ENCODE results near the gene ZNF578. TPM values are rescaled to one million over a fixed set of nuclear protein-coding genes. Genes with fewer than 3 reads are reported as not detected.

Gene ZNF578
- total and polyA plus RNA-seq, 9 of the 15 experiments (the other 6 are each of a cell fraction or from before 2014, with no cell fraction given): 0.05 to 0.29 (median 0.15) TPM

- TF ChIP-seq E4F1 (CRISPR knock-in tag; IDR thresholded peaks at IDR 0.05; ENCODE audit: borderline replicate concordance) (no peak), HNRNPL (IDR thresholded peaks at IDR 0.05; ENCODE audit: low read depth, low read length) (no peak), PATZ1 (CRISPR knock-in tag; IDR thresholded peaks at IDR 0.05; ENCODE audit: borderline replicate concordance) (no peak), TEAD2 (tag; IDR thresholded peaks at IDR 0.05) (no peak)
Observed at GRCh38 chr19:52410276-52410675, 43.1 kb upstream of the ZNF578 start (continued).

GRCh38 chr19:52415711-52416110 lies 37.6 kb upstream of the ZNF578 start:
- H3K36me3 ChIP-seq (ENCODE audit: control insufficient read depth, insufficient read depth, low read length): no peaks in the 10 kb centered on the region
- no peaks in the 10 kb centered on the region for H3K4me1 ChIP-seq (replicated peaks in 1 of 2; ENCODE audit: control insufficient read depth in 2 of 2, insufficient read depth in 2 of 2, low read length in 2 of 2)
- ChIA-PET CTCF (ENCODE audit: low intra/inter-chr PET ratio) (no interaction called here), POLR2A (no interaction called here)
- no peak for ATAC-seq
- no TSS peak for BruUV-seq (replicated peaks)
- H3K27me3 ChIP-seq (ENCODE audit: control insufficient read depth in 2 of 2, insufficient read depth in 2 of 2, low read length in 2 of 2): no peaks in the 10 kb centered on the region
- WGBS (ENCODE audit: insufficient coverage, low coverage, missing lambda C conversion rate): 2% methylated on average over 5 of the region's 5 CpGs
- H2AFZ ChIP-seq (ENCODE audit: low read depth, low read length): no peak overlapping the region
- H3K4me3 ChIP-seq: no peak overlapping the region
- in situ Hi-C loops (cut with MboI) (no loop called here), intact Hi-C loops (cut with micrococcal nuclease) (no loop called here)
- no peak overlapping the region for H3K9ac ChIP-seq (ENCODE audit: insufficient read depth in 1 of 2, low read depth in 2 of 2, low read length in 2 of 2)
- no peak for FAIRE-seq
- no peak for DNase-seq (ENCODE audit: extremely low read depth in 1 of 4, low spot score in 3 of 4)
- no peaks in the 10 kb centered on the region for H3K79me2 ChIP-seq (ENCODE audit: control insufficient read depth, insufficient read depth, low read length)
- H3K27ac ChIP-seq (ENCODE audit: extremely low read depth, low read depth, low read length): no peak overlapping the region
- no peak overlapping the region for H3K4me2 ChIP-seq (ENCODE audit: insufficient read depth, low read length)
- H4K20me1 ChIP-seq (replicated peaks; ENCODE audit: control insufficient read depth, insufficient read depth, low read length): no peaks in the 10 kb centered on the region
- H3K9me1 ChIP-seq (ENCODE audit: control insufficient read depth, insufficient read depth, low read length): no peaks in the 10 kb centered on the region
- no peaks in the 10 kb centered on the region; the same call in 1 of the 2 replicates for H3K9me3 ChIP-seq (replicated peaks; ENCODE audit: control insufficient read depth, insufficient read depth, low read depth, low read length)
- TF ChIP-seq CUX1 (CRISPR knock-in tag; IDR thresholded peaks at IDR 0.05): no peak
- TF ChIP-seq ZNF740 (CRISPR knock-in tag; IDR thresholded peaks at IDR 0.05): no peak
- TF ChIP-seq ZNF740 (tag; IDR thresholded peaks at IDR 0.05): no peak
- TF ChIP-seq CCAR2 (IDR thresholded peaks at IDR 0.05; ENCODE audit: low read depth, low read length): no peak
